Upper lobe of left lung (tissue), 6 donors: Measurements from ENCODE around the gene ACACB. TPM values are rescaled to one million over a fixed set of nuclear protein-coding genes. Genes with fewer than 3 reads are reported as not detected.
"Not testable (repeated sequence)": the region's sequence is repeated elsewhere in the genome, so short reads cannot be mapped to it uniquely, and the experiment has no call there.

ENCODE experiments used
- ATAC-seq, 2 donors: fragments of 200-7000 bp; cut with Tn5 transposase; one replicate each; pipeline ENCODE4 v1.9.1; 2022; ENCODE audit warnings: mild to moderate bottlenecking in 2 of 2, moderate library complexity in 2 of 2; ENCODE audit not compliant: low FRiP score in 2 of 2
- DNase-seq, 2 donors: peaks; one replicate each; pipeline ENCODE4 v3.0.0-alpha.2; 2019 to 2020
- H3K27ac ChIP-seq, 4 donors: fragments of 200-600 bp; sonication (generic); one replicate each; pipeline ENCODE4 v1.5.1; 2016 to 2019
- H3K27me3 ChIP-seq, 4 donors: fragments of 200-600 bp; sonication (generic); one replicate each; pipeline ENCODE4 v1.5.1; 2017 to 2019
- H3K36me3 ChIP-seq, 4 donors: fragments of 200-600 bp; sonication (generic); one replicate each; pipeline ENCODE4 v1.5.1; 2016 to 2019
- H3K4me1 ChIP-seq, 4 donors: fragments of 200-600 bp; sonication (generic); one replicate each; pipeline ENCODE4 v1.5.1; 2018 to 2019
- H3K4me3 ChIP-seq, 4 donors: fragments of 200-600 bp; sonication (generic); one replicate each; pipeline ENCODE4 v1.5.1; 2017 to 2019; ENCODE audit warnings: mild to moderate bottlenecking in 2 of 4, moderate library complexity in 1 of 4
- H3K9me3 ChIP-seq, 4 donors: fragments of 200-600 bp; sonication (generic); one replicate each; pipeline ENCODE4 v1.5.1; 2018 to 2019
- CTCF ChIP-seq, 6 experiments: fragments of 450-650 bp in 4 of 6; fragments of 200-600 bp in 2 of 6; sonication (generic) in 2 of 6; IDR thresholded peaks; one replicate each; pipeline ENCODE4 v1.5.1; 2016 to 2019; ENCODE audit warnings: antibody characterized with exemption in 6 of 6
- EP300 ChIP-seq, 4 donors: sonication (generic); formaldehyde crosslinking; IDR thresholded peaks; one replicate each; pipeline ENCODE4 v1.5.1; 2017; ENCODE audit warnings: antibody characterized with exemption in 4 of 4, control low read depth in 2 of 4
- POLR2A ChIP-seq, 4 donors: fragments of 450-650 bp; IDR thresholded peaks; one replicate each; pipeline ENCODE4 v1.5.1; 2016 to 2017; ENCODE audit warnings: antibody characterized with exemption in 4 of 4, mild to moderate bottlenecking in 2 of 4
- POLR2AphosphoS5 ChIP-seq, 2 donors: sonication (generic); formaldehyde crosslinking; IDR thresholded peaks; one replicate each; pipeline ENCODE4 v1.5.1; 2017; ENCODE audit warnings: antibody characterized with exemption in 2 of 2
- WGBS, 2 donors: methylation state at CpG; one replicate each; pipeline ENCODE4 v1.1.5; 2017 to 2018; 5-methylcytosine and 5-hydroxymethylcytosine counted together
- total RNA-seq, 6 donors: library from RNA; depleted of rRNA in 4 of 6; stranded (reverse); fragments of >200 nt in 4 of 6; gene quantifications; one replicate each; pipeline versions ENCODE4 v1.1.0 to v1.2.1, GENCODE V29; 2016 to 2021
- donor health status: DM: no; HTN: no; CAD: no; lungs with moderate emphysema.
- donor health status: DM: no; HTN: yes; CAD: no; lungs with severe emphysema.

ACACB gene
- total RNA-seq, 6 donors from 2014 or later: 26.3 to 202 (median 36.3) TPM

- Histone ChIP-seq H3K27me3 (no peaks in the 10 kb centered on the region), H3K9me3 (no peaks in the 10 kb centered on the region), H3K27ac (no peak overlapping the region), H3K4me1 (peaks cover 0 to 9% (median 6%) of the 10 kb centered on the region in 4 donors), H3K4me3 (no peak overlapping the region), H3K36me3 (peaks cover 0 to 30% (median 8%) of the 10 kb centered on the region in 4 donors)
- DNase-seq (no peak), ATAC-seq (no peak)
- TF ChIP-seq EP300 (IDR thresholded peaks at IDR 0.05) (no peak), POLR2AphosphoS5 (IDR thresholded peaks at IDR 0.05) (no peak)
- 83 to 92% methylated on average over 8 to 9 of the region's 9 CpGs for WGBS, 2 donors
These were observed 50.0 kb downstream of the ACACB start for GRCh38 chr12:109166371-109166770.

GRCh38 chr12:109167781-109168180 is 51.4 kb downstream of the ACACB start:
- H3K4me3 ChIP-seq: no peak overlapping the region
- 82 to 93% methylated on average over 18 of the region's 18 CpGs for WGBS, 2 donors
- H3K4me1 ChIP-seq: peaks cover 0 to 9% (median 5%) of the 10 kb centered on the region in 4 donors
- H3K27me3 ChIP-seq: no peaks in the 10 kb centered on the region
- peak in 1 of 2 donors; percentile 31 for DNase-seq
- no peak for TF ChIP-seq POLR2AphosphoS5 (IDR thresholded peaks at IDR 0.05)
- no peak for TF ChIP-seq CTCF (IDR thresholded peaks at IDR 0.05)
- TF ChIP-seq EP300 (IDR thresholded peaks at IDR 0.05): no peak
- TF ChIP-seq POLR2A (IDR thresholded peaks at IDR 0.05): no peak
- no peak overlapping the region for H3K27ac ChIP-seq
- H3K9me3 ChIP-seq: no peaks in the 10 kb centered on the region
- no peak for ATAC-seq
- H3K36me3 ChIP-seq: peaks cover 0 to 44% (median 20%) of the 10 kb centered on the region in 4 donors

GRCh38 chr12:109169262-109169661 is 52.9 kb downstream of the ACACB start:
- H3K4me1 ChIP-seq: peaks cover 0 to 9% (median 2%) of the 10 kb centered on the region in 4 donors

GRCh38 chr12:109169686-109170085 is 53.3 kb downstream of the ACACB start:
- ATAC-seq (no peak), DNase-seq (no peak)
- no peak overlapping the region for H3K4me3 ChIP-seq
- H3K27ac ChIP-seq: peak overlapping the region in 3 of 4 donors; percentile 13 to 70 (median 41)
- no peaks in the 10 kb centered on the region for H3K9me3 ChIP-seq
- H3K27me3 ChIP-seq: no peaks in the 10 kb centered on the region
- 62 to 66% methylated on average over 6 of the region's 6 CpGs for WGBS, 2 donors
- peaks cover 0 to 62% (median 26%) of the 10 kb centered on the region in 4 donors for H3K36me3 ChIP-seq
- peaks cover 0 to 9% (median 2%) of the 10 kb centered on the region in 4 donors for H3K4me1 ChIP-seq
- TF ChIP-seq CTCF (IDR thresholded peaks at IDR 0.05) (no peak), POLR2A (IDR thresholded peaks at IDR 0.05) (no peak), EP300 (IDR thresholded peaks at IDR 0.05) (no peak), POLR2AphosphoS5 (IDR thresholded peaks at IDR 0.05) (peak in 1 of 2 donors; percentile 36)

More at GRCh38 chr12:109169262-109169661, 52.9 kb downstream of the ACACB start:
- TF ChIP-seq EP300 (IDR thresholded peaks at IDR 0.05) (no peak), CTCF (IDR thresholded peaks at IDR 0.05) (no peak)
- DNase-seq: no peak
- Histone ChIP-seq H3K27ac (peak overlapping the region in 1 of 4 donors; percentile 70), H3K27me3 (no peaks in the 10 kb centered on the region), H3K36me3 (peaks cover 0 to 59% (median 26%) of the 10 kb centered on the region in 4 donors), H3K9me3 (no peaks in the 10 kb centered on the region), H3K4me3 (no peak overlapping the region)
- 89 to 95% methylated on average over 3 of the region's 3 CpGs for WGBS, 2 donors
- ATAC-seq: peak in 1 of 2 donors; percentile 24

GRCh38 chr12:109170324-109170723 is 53.9 kb downstream of the ACACB start:
- no peak for TF ChIP-seq EP300 (IDR thresholded peaks at IDR 0.05)
- TF ChIP-seq POLR2AphosphoS5 (IDR thresholded peaks at IDR 0.05): peak in 1 of 2 donors; percentile 47
- peaks cover 0 to 9% (median 2%) of the 10 kb centered on the region in 4 donors for H3K4me1 ChIP-seq
- no peaks in the 10 kb centered on the region for H3K9me3 ChIP-seq
- H3K27ac ChIP-seq: peak overlapping the region in 3 of 4 donors; percentile 21 to 70 (median 41)
- 61 to 67% methylated on average over 7 of the region's 7 CpGs for WGBS, 2 donors
- no peaks in the 10 kb centered on the region for H3K27me3 ChIP-seq
- peaks cover 0 to 62% (median 26%) of the 10 kb centered on the region in 4 donors for H3K36me3 ChIP-seq
- no peak overlapping the region for H3K4me3 ChIP-seq
- no peak for DNase-seq
- ATAC-seq: no peak

GRCh38 chr12:109172787-109173186 is 56.4 kb downstream of the ACACB start:
- WGBS, 2 donors: 95 to 98% methylated on average over 6 of the region's 6 CpGs
- H3K36me3 ChIP-seq: peaks cover 0 to 69% (median 27%) of the 10 kb centered on the region in 4 donors

More at GRCh38 chr12:109172787-109173186, 56.4 kb downstream of the ACACB start:
- not testable (repeated sequence) for H3K27ac ChIP-seq, H3K4me3 ChIP-seq, ATAC-seq, H3K9me3 ChIP-seq, DNase-seq, H3K27me3 ChIP-seq, H3K4me1 ChIP-seq
